GM18511 (cell line): Measurements from ENCODE around the gene TBC1D32.
"Not testable (repeated sequence)": the region's sequence is repeated elsewhere in the genome, so short reads cannot be mapped to it uniquely, and the experiment has no call there.

Experiments
- ATAC-seq: cut with Tn5 transposase; IDR thresholded peaks from one replicate; pipeline ENCODE4 v1.9.1; 2021; ENCODE audit warnings: mild to moderate bottlenecking, moderate library complexity; ENCODE audit not compliant: unreplicated experiment

Gene TBC1D32

GRCh38 chr6:121142093-121142492, 192.2 kb downstream of the TBC1D32 start:
- no peak for ATAC-seq

- ATAC-seq: no peak
Observed at GRCh38 chr6:121135425-121135824, 198.9 kb downstream of the TBC1D32 start.

- ATAC-seq: no peak
Observed at GRCh38 chr6:121134922-121135321, 199.4 kb downstream of the TBC1D32 start.

GRCh38 chr6:121124600-121124999, 209.7 kb downstream of the TBC1D32 start:
- no peak for ATAC-seq

- ATAC-seq: no peak
Observed at GRCh38 chr6:121112356-121112755, 221.9 kb downstream of the TBC1D32 start.

DNA sequence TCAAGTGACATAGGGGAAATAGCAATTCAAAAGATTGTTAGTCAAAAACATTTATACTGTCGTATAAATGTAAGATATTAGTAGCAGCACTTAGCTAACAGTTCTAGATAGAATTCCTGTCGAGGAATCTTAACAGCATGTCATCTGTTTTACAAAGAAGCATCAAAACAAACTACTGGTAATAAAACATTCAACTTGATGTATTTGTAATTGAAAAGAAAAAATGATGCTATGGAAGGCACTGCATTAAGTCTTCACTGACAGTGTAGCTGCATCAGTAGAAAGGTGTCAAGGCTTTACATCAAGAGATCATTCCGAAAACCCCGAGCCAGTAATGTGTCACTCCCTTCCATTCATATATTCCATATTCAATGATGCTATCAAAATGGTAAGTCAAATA, 223.5 kb downstream of the TBC1D32 start:
- no peak for ATAC-seq

- ATAC-seq: no peak
Observed at GRCh38 chr6:121106962-121107361, 227.3 kb downstream of the TBC1D32 start.

GRCh38 chr6:121105461-121105860, 228.8 kb downstream of the TBC1D32 start:
- no peak for ATAC-seq

DNA sequence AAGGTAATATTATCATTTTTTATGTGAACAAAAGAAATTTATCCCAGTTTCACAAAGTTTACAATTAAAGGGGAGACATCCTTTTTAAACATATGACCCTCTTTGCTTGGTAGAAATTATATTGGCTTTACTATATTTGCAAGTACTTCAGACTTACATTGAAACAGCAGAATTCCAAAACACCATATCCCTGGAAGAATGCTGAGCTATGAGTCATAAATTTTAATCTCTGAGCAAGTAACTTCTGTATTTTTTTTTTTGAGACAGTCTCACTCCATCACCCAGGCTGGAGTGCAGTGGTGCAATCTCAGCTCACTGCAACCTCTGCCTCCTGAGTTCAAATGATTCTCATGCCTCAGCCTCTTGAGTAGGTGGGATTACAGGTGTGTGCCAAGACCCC, 240.4 kb downstream of the TBC1D32 start:
- ATAC-seq: no peak

DNA sequence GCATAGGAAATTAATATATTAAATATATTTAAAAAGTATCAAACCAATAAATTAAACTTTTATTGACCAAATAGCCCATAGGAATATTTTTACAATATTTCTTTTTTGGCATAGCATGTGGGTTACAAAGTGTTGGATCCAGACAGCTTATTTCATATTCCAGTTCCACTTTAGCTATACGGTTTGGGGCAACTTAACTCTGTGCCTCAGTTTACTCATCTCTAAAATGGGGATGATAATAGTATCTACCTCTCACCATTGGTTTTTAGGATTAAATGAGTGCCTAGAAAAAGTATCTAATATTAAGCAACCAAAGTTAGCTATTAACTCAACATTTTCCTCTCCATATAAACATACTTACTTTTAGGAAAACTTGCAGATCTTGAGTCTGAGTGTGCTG, 243.8 kb downstream of the TBC1D32 start:
- no peak for ATAC-seq

- ATAC-seq: no peak
Observed at GRCh38 chr6:121086876-121087275, 247.4 kb downstream of the TBC1D32 start.

- ATAC-seq: no peak
Observed at GRCh38 chr6:121076119-121076518, 258.2 kb downstream of the TBC1D32 start.

- not testable (repeated sequence) for ATAC-seq
Observed at GRCh38 chr6:121068749-121069148, 265.5 kb downstream of the TBC1D32 start.

GRCh38 chr6:121067381-121067780, 266.9 kb downstream of the TBC1D32 start:
- ATAC-seq: no peak

DNA sequence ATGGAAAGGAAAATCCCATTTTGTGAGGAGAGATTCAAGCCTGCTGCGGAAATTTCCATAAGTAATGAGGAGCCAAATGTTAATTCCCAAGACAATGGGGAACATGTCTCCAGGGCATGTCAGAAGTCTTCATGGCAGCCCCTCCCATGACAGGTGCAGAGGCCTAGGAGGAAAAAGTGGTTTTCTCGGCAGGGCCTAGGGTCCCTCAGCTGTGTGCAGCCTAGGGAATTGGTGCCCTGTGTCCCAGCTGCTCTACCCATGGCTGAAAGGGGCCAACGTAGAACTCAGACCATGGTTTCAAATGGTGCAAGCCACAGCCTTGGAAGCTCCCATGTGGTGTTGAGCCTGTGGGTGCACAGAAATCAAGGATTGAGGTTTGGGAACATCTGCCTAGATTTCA, 269.9 kb downstream of the TBC1D32 start:
- ATAC-seq: no peak

DNA sequence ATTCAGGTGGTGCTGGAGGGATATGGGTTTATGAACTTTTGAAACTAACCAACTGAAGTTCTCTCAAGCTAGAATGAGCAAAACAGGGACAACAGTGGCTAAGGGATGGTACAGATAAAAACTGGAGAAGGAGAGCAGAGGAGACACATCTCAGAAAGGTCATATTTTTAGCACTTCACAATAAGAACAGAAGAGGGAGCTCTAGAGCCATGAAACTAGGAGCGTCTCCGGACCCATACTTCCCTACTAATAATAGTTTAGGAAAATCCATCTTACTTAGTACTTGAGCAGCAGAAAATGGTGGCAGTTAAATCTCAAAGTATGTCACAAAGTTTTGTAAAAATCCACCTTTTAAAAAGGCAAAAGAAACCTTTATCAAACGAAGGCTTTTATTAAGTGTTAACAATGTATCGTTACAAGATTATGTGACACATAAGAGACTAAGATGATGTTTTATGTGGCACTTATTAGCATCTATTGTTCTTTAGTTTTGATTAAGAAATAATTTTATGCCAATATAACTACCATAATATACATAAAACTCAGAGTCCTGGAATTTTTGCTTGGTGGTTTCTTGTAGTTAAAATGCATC, 278.6 kb downstream of the TBC1D32 start:
- peak; percentile 84 for ATAC-seq

DNA sequence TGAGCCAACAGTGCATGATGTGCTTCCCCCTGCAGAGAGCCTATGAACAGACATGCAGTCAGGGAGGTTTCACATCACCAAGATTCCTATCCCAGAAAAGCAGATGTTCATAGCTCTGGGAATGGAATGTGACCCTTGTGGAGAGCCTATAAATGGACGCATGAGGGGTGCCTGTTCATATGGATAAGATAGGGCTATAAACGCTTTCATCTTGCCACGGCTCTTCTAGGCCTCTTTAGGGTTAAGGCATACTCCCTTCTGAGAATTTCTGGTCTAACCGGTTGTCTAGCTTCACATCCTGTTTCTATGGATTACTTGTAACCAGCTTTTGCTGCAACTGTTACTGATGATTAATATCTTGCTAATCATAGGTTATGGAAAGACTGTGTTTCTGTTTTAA, 285.7 kb downstream of the TBC1D32 start:
- not testable (repeated sequence) for ATAC-seq

DNA sequence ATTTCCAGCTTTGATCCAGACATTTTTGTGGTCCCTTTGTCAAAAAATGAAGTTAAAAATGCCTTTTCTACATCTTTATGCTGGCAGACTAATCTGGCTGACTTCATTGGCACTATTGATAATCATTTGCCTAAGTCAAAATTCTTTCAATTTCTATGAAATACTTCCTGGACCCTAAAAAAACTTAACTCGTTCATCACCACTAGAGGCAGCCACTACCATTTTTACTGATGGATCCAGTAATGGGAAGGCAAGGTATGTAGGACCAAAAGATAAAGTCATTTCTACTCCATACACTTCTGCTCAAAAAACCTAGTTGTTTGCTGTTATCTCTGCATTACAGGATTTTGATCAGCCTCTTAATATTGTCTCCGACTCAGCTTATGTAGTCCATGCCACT, 289.4 kb downstream of the TBC1D32 start:
- not testable (repeated sequence) for ATAC-seq

GRCh38 chr6:121043706-121044105, 290.6 kb downstream of the TBC1D32 start:
- ATAC-seq: not testable (repeated sequence)

GRCh38 chr6:121043211-121043610, 291.1 kb downstream of the TBC1D32 start:
- ATAC-seq: not testable (repeated sequence)

DNA sequence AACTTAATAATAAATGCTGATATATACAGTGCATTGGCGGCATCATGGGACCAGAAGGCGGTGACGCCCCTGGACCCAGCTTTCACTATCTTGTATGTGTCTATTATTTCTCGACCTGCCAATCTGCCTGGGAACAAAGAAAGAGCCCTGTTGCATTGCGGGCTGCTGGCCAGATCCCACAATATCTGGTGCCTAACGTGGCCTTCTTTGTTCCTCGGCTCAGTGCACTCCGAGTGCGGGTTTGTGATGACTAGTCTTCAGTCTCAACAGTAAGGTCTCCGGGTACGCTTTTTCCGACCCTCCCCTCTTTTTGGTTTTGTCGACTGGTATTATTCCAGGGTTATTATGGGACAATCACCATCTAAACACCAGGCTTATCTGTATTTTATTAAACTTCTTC, 291.5 kb downstream of the TBC1D32 start:
- no peak for ATAC-seq

DNA sequence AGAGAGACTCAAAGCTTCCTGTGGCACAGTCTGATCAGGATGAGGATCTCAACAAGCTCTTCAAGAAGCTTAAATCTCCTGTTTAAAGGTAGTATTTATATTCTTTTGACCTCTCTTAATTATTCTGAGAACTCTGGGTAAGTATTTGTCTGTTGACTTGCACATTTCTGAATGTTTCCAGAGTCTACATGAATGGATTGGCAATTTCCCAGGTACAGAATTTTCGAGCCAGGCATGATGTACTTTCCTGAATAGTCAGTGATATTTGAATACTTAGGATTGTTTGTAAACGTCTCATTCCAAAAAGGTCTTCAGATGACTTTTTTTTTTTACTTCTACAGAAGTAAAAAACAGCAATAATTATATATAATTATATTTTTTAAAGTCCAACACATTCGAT, 293.4 kb downstream of the TBC1D32 start:
- ATAC-seq: no peak

GRCh38 chr6:121033091-121033490, 301.2 kb downstream of the TBC1D32 start:
- no peak for ATAC-seq
